B cell (primary cell): ENCODE data around the gene RAB22A. TPM values are rescaled to one million over a fixed set of nuclear protein-coding genes. Genes with fewer than 3 reads are reported as not detected.
A peak's percentile ranks its signal among the peaks of the same experiment; 100 is the strongest.

Source experiments
- ATAC-seq: fragments of 200-7000 bp; cut with Tn5 transposase; one replicate; pipeline ENCODE4 v1.10.0; 2021; ENCODE audit warnings: low read depth, mild to moderate bottlenecking, moderate number of reproducible peaks, moderate library complexity
- CTCF ChIA-PET: fragments of 350-600 bp; sonication (Branson Sonifier 250); formaldehyde crosslinking; loops from one replicate; lab custom pipeline; 2021; ENCODE audit warnings: antibody characterized with exemption, inconsistent platforms; lab: Charles Lee
- POLR2A ChIA-PET: fragments of 350-600 bp; sonication (Branson Sonifier 250); formaldehyde crosslinking; loops from one replicate; lab custom pipeline; 2021; ENCODE audit warnings: antibody characterized with exemption; lab: Charles Lee
- DNase-seq: peaks from one replicate; pipeline ENCODE4 v3.0.0; 2013
- H2AFZ ChIP-seq: 2 replicates; pipeline ENCODE4 v1.6.1; 2012; ENCODE audit warnings: mild to moderate bottlenecking, low read depth, low read length; ENCODE audit not compliant: insufficient read depth, poor library complexity, severe bottlenecking
- H3K27ac ChIP-seq, 2 donors: 1 replicate in 1 of 2; 2 replicates in 1 of 2; pipeline ENCODE4 v1.5.1; 2012 to 2013; ENCODE audit warnings: low read length in 2 of 2, mild to moderate bottlenecking in 2 of 2, moderate library complexity in 1 of 2
- H3K27me3 ChIP-seq, 4 experiments: fragments of 200-600 bp in 1 of 4; sonication (generic) in 1 of 4; replicated peaks in 1 of 4; 1 replicate in 2 of 4; 2 replicates in 2 of 4; pipeline versions ENCODE4 v1.6.1 to v1.7.0; 2013 to 2016; ENCODE audit warnings: low read length in 3 of 4, mild to moderate bottlenecking in 2 of 4, mixed read lengths in 1 of 4, moderate library complexity in 1 of 4; ENCODE audit not compliant: insufficient read depth in 4 of 4, control insufficient read depth in 3 of 4; ENCODE audit errors: control extremely low read depth in 1 of 4
- H3K36me3 ChIP-seq, 2 experiments: replicated peaks in 1 of 2; 1 replicate in 1 of 2; 2 replicates in 1 of 2; pipeline versions ENCODE4 v1.6.1 to v1.7.1; 2013; ENCODE audit warnings: low read length in 1 of 2; ENCODE audit not compliant: insufficient read depth in 2 of 2, control insufficient read depth in 1 of 2; ENCODE audit errors: control extremely low read depth in 1 of 2, extremely low read depth in 1 of 2
- H3K4me1 ChIP-seq, 2 donors: fragments of 200-600 bp in 1 of 2; sonication (generic) in 1 of 2; 1 replicate in 1 of 2; 2 replicates in 1 of 2; pipeline versions ENCODE4 v1.5.1 to v1.6.1; 2013 to 2017; ENCODE audit warnings: low read length in 2 of 2; ENCODE audit not compliant: control insufficient read depth in 2 of 2, insufficient read depth in 2 of 2
- H3K4me2 ChIP-seq: replicated peaks from 2 replicates; pipeline ENCODE3; 2012; ENCODE audit warnings: mild to moderate bottlenecking, low read depth, low read length; ENCODE audit not compliant: poor library complexity, severe bottlenecking
- H3K4me3 ChIP-seq, 5 experiments: fragments of 200-600 bp in 1 of 5; sonication (generic) in 1 of 5; 1 replicate in 3 of 5; 2 replicates in 2 of 5; pipeline versions ENCODE4 v1.5.1 to v1.7.0; 2011 to 2016; ENCODE audit warnings: low read length in 4 of 5, mild to moderate bottlenecking in 4 of 5, low read depth in 2 of 5, control low read depth in 1 of 5, moderate library complexity in 1 of 5; ENCODE audit not compliant: insufficient read depth in 1 of 5; ENCODE audit errors: control extremely low read depth in 1 of 5, extremely low read depth in 1 of 5
- H3K79me2 ChIP-seq: fragments of 200-600 bp; sonication (generic); one replicate; pipeline ENCODE4 v1.6.0; 2016; ENCODE audit warnings: low read length; ENCODE audit not compliant: control insufficient read depth, insufficient read depth
- H3K9ac ChIP-seq: fragments of 200-600 bp; sonication (generic); 2 replicates; pipeline ENCODE4 v1.6.1; 2017; ENCODE audit warnings: mild to moderate bottlenecking, low read length, moderate library complexity
- H3K9me3 ChIP-seq, 3 donors: one replicate each; pipeline versions ENCODE4 v1.6.1 to v1.7.1; 2013; ENCODE audit warnings: low read length in 2 of 3; ENCODE audit not compliant: control insufficient read depth in 2 of 3, insufficient read depth in 1 of 3; ENCODE audit errors: control extremely low read depth in 1 of 3
- H4K20me1 ChIP-seq: 2 replicates; pipeline ENCODE4 v1.6.0; 2012; ENCODE audit warnings: mild to moderate bottlenecking, low read length; ENCODE audit not compliant: insufficient read depth, control insufficient read depth, poor library complexity, severe bottlenecking
- H3K27ac Mint-ChIP-seq: one replicate; pipeline ENCODE4 v1.8.0; 2021; ENCODE audit warnings: mixed read lengths
- H3K27me3 Mint-ChIP-seq: one replicate; pipeline ENCODE4 v1.8.0; 2021; ENCODE audit warnings: mixed read lengths
- H3K4me1 Mint-ChIP-seq: one replicate; pipeline ENCODE4 v1.8.0; 2021; ENCODE audit warnings: mixed read lengths
- H3K4me3 Mint-ChIP-seq: one replicate; pipeline ENCODE4 v1.8.0; 2021; ENCODE audit warnings: mixed read lengths
- H3K9me3 Mint-ChIP-seq: one replicate; pipeline ENCODE4 v1.8.0; 2022; ENCODE audit warnings: mixed read lengths; ENCODE audit not compliant: insufficient read depth
- EZH2 ChIP-seq: IDR thresholded peaks from 2 replicates; pipeline ENCODE4 v1.6.1; 2012; ENCODE audit warnings: borderline replicate concordance, low read depth, mild to moderate bottlenecking, moderate library complexity, low read length; ENCODE audit not compliant: insufficient read depth, poor library complexity, severe bottlenecking
- WGBS: methylation state at CpG from one replicate; pipeline ENCODE4 v1.1.5; 2013; ENCODE audit warnings: missing lambda C conversion rate; ENCODE audit not compliant: insufficient coverage; 5-methylcytosine and 5-hydroxymethylcytosine counted together
- intact Hi-C: fragments of 100-400 bp; cut with micrococcal nuclease; formaldehyde crosslinking; loops from one replicate; pipeline ENCODE4 v1.10.0; 2022
- polyA plus RNA-seq: library from polyadenylated mRNA; depleted of rRNA; stranded (reverse); fragments of >200 nt; gene quantifications from 2 replicates; pipeline ENCODE4 v1.2.3, GENCODE V29; 2012
- total RNA-seq, 2 donors: library from RNA; stranded (reverse); fragments of 120-200 nt in 1 of 2; gene quantifications; 1 replicate in 1 of 2; 2 replicates in 1 of 2; pipeline versions ENCODE4 v1.2.3 to v1.2.4, GENCODE V29; 2013 to 2022
- TF ChIP-seq, protein P1 (sequence below): fragments of 200-600 bp; IDR thresholded peaks from one replicate; pipeline ENCODE4 v1.8.0; 2022; ENCODE audit warnings: antibody characterized with exemption, mild to moderate bottlenecking

The RAB22A gene
- total and polyA plus RNA-seq, 2 donors (not counting 1 experiment from before 2014, with no cell fraction given), result 7.5 to 21.1 TPM

DNA sequence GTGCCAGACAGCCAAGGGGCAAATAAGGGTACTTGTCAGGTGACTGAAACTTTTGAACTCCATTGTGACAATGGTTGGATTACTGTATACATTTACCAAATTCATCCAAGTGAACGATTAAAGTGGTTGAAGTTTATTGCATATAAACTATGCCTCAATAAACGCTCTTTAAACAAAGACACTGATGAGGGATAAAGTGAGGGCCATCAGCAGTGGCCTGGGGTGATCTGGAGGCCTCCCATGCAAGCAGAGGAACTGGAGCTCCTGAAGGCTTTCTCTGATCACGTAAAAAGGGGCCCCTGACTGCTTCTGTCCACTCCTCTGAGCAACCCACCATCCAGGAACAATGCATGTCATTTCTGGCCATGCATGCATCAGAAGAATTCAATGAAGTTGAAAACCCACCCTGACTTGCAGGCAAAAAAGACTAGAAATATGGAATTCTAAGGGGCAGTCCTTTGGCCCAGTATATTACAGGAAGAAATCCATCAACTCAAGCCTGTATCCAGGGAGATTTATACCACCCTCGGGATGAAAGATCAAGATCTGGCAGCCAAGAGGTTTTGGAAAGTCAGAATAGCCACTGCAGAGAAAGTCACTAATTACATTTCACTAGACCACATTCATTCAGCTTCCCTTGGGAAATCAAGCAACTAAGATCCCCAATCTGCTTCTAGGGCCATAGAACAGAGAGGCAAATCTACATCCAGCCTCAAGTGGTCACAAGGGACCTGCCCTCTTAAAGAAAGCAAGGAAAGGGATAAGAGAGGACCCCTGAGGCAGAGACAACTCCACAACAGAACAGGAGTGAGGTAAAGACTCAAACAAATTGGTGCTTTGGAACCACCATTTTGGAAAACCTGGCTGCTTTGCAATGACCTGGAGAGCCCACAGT lies 31.7 kb upstream of the RAB22A start:
- Histone ChIP-seq H3K4me3 (no peak overlapping the region), H3K4me1 (no peaks in the 10 kb centered on the region), H4K20me1 (peaks cover 12% of the 10 kb centered on the region), H3K27me3 (no peaks in the 10 kb centered on the region), H3K9me3 (no peaks in the 10 kb centered on the region), H2AFZ (no peak overlapping the region), H3K9ac (no peak overlapping the region), H3K27ac (no peak overlapping the region), H3K36me3 (no peaks in the 10 kb centered on the region), H3K4me2 (no peak overlapping the region), H3K79me2 (peaks cover 81% of the 10 kb centered on the region)
- DNase-seq, result no peak
- ChIA-PET POLR2A (no interaction called here), CTCF (interaction anchor here (1.6 kb wide), 1 partner anchor 12 kb away, joined by 3 read pairs; no protein-coding TSS in a partner anchor)
- Mint-ChIP-seq H3K27ac (no peak overlapping the region), H3K4me1 (peaks cover 1% of the 10 kb centered on the region), H3K27me3 (no peaks in the 10 kb centered on the region), H3K4me3 (no peak overlapping the region), H3K9me3 (no peaks in the 10 kb centered on the region)
- WGBS, result 79% methylated on average over 3 of the region's 4 CpGs
- ATAC-seq, result no peak
- no peak for TF ChIP-seq EZH2
- TF ChIP-seq, protein P1, sequence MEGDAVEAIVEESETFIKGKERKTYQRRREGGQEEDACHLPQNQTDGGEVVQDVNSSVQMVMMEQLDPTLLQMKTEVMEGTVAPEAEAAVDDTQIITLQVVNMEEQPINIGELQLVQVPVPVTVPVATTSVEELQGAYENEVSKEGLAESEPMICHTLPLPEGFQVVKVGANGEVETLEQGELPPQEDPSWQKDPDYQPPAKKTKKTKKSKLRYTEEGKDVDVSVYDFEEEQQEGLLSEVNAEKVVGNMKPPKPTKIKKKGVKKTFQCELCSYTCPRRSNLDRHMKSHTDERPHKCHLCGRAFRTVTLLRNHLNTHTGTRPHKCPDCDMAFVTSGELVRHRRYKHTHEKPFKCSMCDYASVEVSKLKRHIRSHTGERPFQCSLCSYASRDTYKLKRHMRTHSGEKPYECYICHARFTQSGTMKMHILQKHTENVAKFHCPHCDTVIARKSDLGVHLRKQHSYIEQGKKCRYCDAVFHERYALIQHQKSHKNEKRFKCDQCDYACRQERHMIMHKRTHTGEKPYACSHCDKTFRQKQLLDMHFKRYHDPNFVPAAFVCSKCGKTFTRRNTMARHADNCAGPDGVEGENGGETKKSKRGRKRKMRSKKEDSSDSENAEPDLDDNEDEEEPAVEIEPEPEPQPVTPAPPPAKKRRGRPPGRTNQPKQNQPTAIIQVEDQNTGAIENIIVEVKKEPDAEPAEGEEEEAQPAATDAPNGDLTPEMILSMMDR, result no peak
- intact Hi-C loops, result no loop called here

DNA sequence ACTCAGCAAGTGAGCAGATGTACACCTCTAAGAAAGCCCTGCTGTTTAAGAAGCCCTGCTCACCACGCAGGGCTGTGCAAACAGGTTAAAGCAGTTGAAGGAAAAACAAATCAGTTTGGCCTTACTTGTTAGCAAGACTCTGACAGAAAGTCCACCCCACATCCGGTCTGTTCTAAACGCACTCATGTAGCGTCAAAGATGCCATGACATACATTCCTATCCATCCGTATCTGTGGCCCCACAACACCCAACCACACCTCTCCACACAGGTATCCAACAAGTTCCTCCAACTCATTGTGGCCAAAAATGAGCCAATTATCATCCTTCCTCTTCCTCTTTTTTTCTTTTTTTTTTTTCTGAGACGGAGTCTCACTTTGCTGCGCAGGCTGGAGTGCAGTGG lies 22.8 kb upstream of the RAB22A start:
- 55% methylated on average over 7 of the region's 7 CpGs for WGBS

More for the DNA sequence above, 22.8 kb upstream of the RAB22A start:
- no peak for TF ChIP-seq EZH2
- TF ChIP-seq, protein P1, result no peak
- Histone ChIP-seq H3K36me3 (peaks cover 0 to 10% of the 10 kb centered on the region in 2 experiments), H3K9me3 (no peaks in the 10 kb centered on the region), H3K79me2 (peaks cover 44% of the 10 kb centered on the region), H3K4me3 (no peak overlapping the region), H3K4me2 (no peak overlapping the region), H2AFZ (no peak overlapping the region), H3K27ac (no peak overlapping the region), H4K20me1 (peaks cover 35% of the 10 kb centered on the region), H3K27me3 (no peaks in the 10 kb centered on the region), H3K4me1 (peaks cover 0 to 5% of the 10 kb centered on the region in 2 donors), H3K9ac (no peak overlapping the region)
- Mint-ChIP-seq H3K4me3 (no peak overlapping the region), H3K9me3 (no peaks in the 10 kb centered on the region), H3K27me3 (no peaks in the 10 kb centered on the region), H3K4me1 (peaks cover 26% of the 10 kb centered on the region), H3K27ac (peak overlapping the region; percentile 28)
- ATAC-seq, result peak; percentile 47
- CTCF ChIA-PET, result no interaction called here
- DNase-seq, result peak; percentile 38
- POLR2A ChIA-PET, result no interaction called here
- intact Hi-C loops, result no loop called here
